GM21528 (cell line): Measurements from ENCODE around the gene FSTL1.

Experiments
- ATAC-seq: cut with Tn5 transposase; IDR thresholded peaks from one replicate; pipeline ENCODE4 v1.9.1; 2021; ENCODE audit warnings: mild to moderate bottlenecking, moderate library complexity; ENCODE audit not compliant: unreplicated experiment, low FRiP score

The FSTL1 gene

GRCh38 chr3:120441776-120442175, 9.0 kb downstream of the FSTL1 start:
- no peak for ATAC-seq

- no peak for ATAC-seq
These were observed 10.0 kb downstream of the FSTL1 start for GRCh38 chr3:120440762-120441161.

DNA sequence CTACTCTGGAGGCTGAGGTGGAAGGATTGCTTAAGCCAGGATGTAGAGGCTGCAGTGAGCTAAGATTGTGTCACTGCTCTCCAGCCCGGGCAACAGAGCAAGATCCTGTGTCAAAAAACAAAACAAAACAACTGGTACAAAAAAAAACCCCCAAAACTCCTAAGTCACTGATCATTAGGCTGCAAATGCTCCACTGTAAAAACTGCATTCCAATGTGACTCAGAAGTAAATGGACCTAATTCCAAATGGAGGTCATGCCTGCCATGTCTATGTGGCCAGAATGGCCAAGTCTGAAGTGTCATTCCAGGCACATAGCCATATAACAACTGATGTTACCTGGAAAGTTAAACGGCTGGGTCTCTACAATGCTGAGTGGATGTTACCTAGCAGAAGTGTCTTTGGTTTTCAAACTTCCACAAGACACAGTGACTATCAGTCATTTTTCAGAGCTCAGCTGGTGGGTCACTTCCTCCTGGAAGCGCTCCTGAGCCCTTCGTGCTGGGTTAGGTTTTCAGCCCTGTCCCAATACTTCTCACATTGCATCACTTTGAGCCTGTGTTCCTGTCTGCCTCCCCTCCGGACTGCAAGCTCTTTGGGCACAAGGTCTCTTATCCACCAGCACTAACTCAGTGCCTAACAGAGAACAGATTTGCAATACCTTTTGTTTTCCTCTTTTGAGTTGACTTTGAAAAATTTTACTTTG, 10.6 kb downstream of the FSTL1 start:
- no peak for ATAC-seq

DNA sequence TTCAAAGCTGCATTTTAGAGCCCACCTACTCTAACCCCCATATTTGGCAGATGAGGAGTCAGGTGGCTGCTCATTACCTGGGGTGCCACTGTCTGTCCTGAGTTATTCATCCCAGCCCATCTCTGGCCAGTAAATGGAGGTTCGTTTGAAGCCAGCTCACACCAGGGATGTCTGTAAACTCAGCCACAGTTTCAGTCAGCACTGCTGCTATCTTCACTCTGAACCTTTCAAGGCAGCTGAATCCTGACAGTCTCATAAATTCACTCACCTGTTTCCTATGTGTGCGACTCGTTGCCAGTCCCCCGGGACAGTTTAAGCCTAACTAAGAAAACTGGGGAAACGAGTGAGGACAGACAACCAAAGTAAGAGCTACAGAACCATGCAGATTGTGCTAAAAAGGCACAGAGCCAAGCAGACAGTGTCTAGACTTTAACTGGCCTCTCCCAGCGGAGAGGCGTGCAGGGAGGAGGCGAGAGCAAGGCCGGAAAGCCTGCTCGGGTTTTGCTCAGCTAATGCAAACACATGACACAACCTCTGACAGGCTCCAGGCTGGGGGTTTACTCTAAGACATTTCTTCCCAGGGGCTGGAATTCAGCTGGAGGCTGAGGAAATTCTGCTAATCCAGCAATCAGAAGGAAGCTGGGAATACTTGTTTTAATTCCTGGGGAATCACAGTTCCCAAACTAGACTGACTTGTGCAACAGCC, 12.0 kb downstream of the FSTL1 start:
- no peak for ATAC-seq

DNA sequence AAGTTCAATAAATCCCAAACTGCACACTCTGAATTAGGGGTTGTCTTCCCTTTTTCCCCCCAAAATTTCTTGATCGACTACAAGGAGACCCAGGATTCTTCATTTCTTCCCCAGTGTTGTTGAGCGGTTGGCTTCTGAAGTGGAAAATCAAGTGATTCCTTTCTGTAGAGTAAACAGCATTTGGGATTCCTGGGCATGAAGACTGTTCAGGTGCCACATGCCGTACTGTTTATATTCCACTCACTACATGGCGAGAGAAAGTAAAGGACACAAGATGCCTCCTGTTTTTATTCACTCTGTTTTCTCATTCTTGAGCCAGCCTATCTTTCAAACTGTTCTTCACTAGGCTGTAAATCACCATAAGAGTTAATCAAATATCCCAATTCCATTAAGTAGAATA, 12.6 kb downstream of the FSTL1 start:
- ATAC-seq, result no peak

DNA sequence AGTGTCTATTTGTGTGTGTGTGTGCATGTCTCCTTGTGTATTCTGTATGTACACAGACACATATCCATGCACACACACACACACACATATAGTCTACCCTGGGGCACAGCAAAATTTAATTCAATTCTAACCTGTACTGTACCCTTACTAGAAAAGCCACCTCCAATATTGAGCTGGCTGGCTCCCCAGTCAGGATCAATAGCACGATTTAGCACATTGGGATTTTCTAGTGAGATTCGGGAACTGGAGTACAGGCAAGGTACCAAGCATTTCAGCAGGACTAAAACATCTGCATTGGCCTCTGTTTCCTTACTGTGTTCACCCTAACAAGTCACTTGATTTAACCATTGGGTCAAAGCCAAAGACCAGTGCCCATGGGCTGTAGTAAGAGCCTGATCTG, 13.2 kb downstream of the FSTL1 start:
- no peak for ATAC-seq

DNA sequence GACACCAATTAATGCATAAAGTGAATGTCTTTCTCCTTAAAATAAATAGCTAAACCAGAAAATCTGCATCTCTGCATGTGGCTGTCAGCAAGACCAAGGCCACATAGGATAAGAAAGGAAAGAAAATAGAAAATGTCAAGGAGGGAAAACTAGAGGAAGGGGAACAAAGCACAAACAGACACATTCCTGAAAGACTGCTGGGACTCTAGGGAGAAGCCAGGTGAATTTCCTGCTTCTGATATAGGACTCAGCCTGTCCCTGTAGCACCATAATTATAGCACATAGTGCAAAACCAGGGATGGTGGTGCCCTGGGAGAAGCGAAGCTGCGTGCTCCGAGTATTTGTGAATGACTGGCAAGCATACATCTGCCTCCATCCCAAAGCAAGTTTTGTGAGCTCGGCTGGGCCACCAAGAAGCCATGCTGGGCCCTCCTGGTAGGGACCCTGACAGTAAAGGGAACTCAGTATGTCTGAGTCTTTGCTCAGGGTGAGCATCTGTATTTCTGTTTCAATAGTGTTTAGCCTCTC, 14.2 kb downstream of the FSTL1 start:
- ATAC-seq, result no peak

DNA sequence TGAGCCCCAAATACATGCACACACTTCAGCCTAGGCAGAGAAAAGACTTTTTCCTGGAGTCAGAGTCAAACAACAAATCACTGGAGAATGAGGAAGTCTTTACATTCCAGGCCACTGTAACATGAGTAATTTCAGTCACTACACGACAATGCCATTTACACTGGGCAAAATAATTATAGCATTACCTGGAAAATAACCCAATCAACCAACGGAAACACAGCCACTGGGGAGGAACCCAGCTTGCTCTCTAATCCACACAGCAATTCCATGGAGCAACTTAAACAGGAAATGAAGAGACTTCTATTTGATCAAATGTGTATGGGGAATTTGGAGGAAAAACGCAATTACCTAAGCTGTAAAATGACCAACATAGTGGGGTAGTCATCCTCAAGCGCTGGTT, 15.2 kb downstream of the FSTL1 start:
- ATAC-seq, result no peak

GRCh38 chr3:120433662-120434331, 17.0 kb downstream of the FSTL1 start:
- ATAC-seq, result no peak

DNA sequence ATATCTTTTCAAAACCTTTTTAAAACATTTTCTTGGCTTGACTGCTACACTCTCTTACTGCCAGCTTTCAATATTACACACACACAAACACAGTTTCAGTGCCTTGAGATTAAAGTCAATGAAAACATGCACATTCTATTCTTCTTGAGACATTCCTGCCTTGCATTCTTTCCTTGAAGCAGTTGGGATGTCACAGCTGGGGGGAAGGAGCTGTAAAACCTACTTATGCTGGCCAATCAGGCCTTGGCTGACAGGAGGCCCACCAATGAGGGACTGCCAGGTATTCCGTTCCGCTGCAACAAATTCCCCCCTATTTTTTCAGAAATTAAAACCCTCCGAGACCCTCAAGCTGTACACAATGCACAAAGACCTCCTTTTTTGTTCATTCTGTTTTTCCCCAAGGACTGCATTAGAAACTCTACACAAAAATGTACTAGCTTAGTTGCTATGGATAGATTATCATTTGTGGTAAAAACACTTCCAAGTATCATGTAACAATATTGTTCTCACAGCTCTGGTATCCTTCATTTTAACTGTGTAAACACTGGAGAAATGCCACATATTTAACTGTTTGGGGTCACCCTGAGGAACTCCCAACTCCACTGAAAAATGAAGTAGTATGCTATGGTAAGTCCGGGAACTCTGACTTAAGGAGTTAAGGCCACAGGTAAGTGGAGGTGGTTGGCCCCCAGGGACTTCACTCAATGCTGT, 18.5 kb downstream of the FSTL1 start:
- no peak for ATAC-seq

DNA sequence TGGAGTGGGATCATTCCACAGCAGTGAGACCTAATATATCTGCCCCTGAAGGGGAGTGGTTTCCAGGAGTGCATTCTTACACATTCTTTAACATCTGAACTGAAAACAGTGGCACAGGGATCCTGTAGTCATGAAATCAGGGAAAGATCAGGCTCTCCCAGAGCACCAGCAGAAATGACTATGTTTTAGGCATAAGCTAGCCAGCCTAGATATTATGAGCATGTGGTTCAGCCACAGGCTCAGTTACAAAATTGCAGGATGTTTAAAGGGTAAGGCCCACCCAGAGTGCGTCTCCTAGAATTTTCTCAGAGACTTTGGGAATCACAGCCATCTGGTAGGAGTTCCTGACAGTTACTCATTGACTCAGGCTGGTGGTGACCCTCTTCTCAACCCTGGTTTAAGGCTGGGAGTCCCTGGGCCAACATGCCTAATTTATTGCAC, 20.9 kb downstream of the FSTL1 start:
- ATAC-seq, result no peak

DNA sequence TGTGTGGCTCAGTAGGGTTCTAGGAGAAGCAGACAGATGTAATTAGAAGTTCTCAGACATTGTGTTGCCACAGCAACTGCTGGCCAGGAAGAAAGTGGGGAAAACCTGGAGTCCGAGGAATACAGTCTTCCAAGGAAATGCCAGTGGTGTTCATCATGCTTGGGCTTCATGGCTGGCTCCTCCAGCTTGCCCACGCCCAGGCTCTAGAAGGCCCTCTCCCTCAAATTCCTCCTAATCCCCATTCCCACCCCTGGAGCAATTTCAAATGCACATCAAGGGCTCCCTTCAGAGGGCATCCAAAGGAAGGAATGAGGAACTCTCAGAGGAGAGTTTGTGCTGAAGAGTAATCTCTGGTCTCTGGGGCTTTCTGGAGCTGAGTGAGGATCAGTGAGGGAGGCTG, 21.9 kb downstream of the FSTL1 start:
- no peak for ATAC-seq

DNA sequence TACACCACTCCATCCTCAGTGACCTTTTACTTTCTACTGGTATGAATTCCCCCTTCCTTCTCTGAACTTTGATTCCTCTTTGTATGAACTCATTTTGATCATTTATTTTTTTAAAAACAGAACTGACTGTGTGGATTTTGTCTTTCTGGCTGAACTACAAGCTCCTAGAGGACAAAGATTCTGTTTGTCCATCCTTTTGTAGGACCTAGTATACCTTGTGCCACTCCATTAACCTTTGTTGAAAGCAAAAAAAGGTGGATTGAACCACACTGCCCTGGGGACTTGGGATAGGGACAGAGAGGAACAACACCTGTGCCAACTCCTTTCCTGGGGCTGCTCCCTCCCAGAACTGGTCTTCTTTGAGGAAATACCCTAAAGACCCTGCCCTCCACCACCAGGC, 23.6 kb downstream of the FSTL1 start:
- ATAC-seq, result no peak

- no peak for ATAC-seq
These were observed 25.1 kb downstream of the FSTL1 start for GRCh38 chr3:120425572-120426250.

- no peak for ATAC-seq
These were observed 25.7 kb downstream of the FSTL1 start for GRCh38 chr3:120424976-120425570.

DNA sequence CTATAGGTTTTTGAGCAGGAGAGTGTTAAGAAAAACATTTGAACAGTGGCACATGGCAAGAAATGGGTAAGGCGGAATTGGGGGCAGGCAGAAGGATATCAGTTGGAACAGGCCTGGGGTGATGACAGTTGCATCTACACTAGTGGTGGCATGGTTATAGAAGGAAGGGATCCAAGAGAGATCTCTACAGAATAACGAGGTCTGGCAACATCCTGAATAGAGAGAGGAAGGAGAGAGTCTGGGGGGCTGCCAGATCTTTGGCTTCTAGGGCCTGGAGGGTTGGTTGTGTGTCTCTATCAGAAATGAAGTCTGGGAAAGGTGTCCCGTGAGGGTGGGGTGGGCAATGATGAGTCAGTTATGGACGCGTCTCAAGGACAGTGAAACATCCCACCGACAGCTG, 26.3 kb downstream of the FSTL1 start:
- ATAC-seq, result no peak

DNA sequence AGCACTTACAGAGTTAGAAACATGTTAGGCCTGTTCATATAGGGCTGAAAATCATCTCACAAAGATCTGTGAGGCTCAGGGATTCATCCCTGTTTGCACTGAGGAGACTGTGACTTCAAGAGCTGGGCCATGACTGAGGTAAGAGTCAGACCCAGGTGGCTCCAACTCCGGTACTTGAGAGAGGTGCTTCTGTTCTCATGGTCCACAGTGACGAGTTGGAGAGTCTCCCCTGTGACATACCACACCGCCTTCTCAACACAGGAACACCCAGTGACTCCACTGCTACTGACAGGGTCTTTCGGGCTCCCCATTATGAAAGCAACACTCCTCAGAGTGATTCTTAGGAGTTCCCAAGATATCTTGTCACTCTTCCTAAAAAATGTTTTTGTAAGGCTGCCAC, 27.4 kb downstream of the FSTL1 start:
- ATAC-seq, result no peak

- no peak for ATAC-seq
These were observed 28.9 kb downstream of the FSTL1 start for GRCh38 chr3:120421926-120422325.

DNA sequence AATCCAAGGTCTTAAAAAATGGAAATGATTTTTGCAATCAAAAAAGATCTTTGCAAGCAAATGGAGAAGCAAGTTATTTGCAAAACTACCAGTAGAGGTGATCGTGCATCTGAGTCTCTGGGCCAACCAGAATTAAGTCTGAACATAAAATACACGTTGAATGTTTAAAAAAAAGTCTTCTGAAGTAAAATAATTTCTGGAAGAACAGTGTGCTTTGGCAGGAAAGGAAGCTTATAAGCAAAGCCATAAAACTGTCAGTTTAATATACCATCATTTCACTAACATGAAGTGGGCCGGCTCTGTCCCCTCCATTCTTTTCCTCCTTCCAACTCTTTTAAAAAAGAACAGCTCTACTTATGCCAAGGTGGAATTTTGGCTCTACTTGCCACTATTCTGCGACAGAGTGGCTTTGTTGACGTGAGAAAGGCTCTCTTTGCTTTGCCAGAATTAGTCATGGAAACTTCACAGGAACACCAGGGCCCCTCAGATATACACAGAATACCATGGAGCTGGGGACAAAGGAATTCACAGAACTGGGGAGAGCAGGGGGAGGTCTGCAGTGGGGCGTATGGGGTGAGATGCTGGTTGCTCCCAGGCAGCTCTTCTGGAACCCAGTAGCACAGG, 29.8 kb downstream of the FSTL1 start:
- no peak for ATAC-seq
